Subcutaneous abdominal adipose tissue (tissue), 5 donors: ENCODE results near the gene MATN4.
"Not testable (repeated sequence)": the region's sequence is repeated elsewhere in the genome, so short reads cannot be mapped to it uniquely, and the experiment has no call there.

Source experiments
- H3K27ac ChIP-seq: one replicate; pipeline ENCODE4 v1.7.0; 2013; ENCODE audit warnings: low read depth, mild to moderate bottlenecking, inconsistent platforms, low read length, moderate library complexity
- H3K27me3 ChIP-seq, 5 donors: one replicate each; pipeline ENCODE4 v1.7.0; 2013; ENCODE audit warnings: low read length in 5 of 5, inconsistent platforms in 1 of 5; ENCODE audit not compliant: control insufficient read depth in 5 of 5, insufficient read depth in 4 of 5
- H3K36me3 ChIP-seq, 5 donors: one replicate each; pipeline ENCODE4 v1.7.0; 2013; ENCODE audit warnings: low read length in 5 of 5; ENCODE audit not compliant: control insufficient read depth in 5 of 5, insufficient read depth in 5 of 5
- H3K4me1 ChIP-seq, 5 donors: one replicate each; pipeline ENCODE4 v1.7.0; 2013; ENCODE audit warnings: low read length in 5 of 5, mild to moderate bottlenecking in 3 of 5, moderate library complexity in 1 of 5; ENCODE audit not compliant: control insufficient read depth in 5 of 5, insufficient read depth in 5 of 5
- H3K4me3 ChIP-seq, 5 donors: one replicate each; pipeline ENCODE4 v1.7.0; 2013; ENCODE audit warnings: low read length in 5 of 5, low read depth in 1 of 5
- H3K9ac ChIP-seq, 5 donors: one replicate each; pipeline ENCODE4 v1.7.0; 2013; ENCODE audit warnings: low read length in 5 of 5, mild to moderate bottlenecking in 4 of 5, moderate library complexity in 3 of 5
- H3K9me3 ChIP-seq, 5 donors: one replicate each; pipeline ENCODE4 v1.7.0; 2013; ENCODE audit warnings: low read length in 5 of 5; ENCODE audit not compliant: control insufficient read depth in 5 of 5
- donor health status: healthy.
- donor health status: healthy.
- donor health status: healthy.
- donor health status: healthy.
- donor health status: healthy.

Gene MATN4

GRCh38 chr20:45308117-45308778 is at the start of gene MATN4:
MATN4 (minus strand) TSS chr20:45308299; CDS start chr20:45305582, 2,717 bp downstream.
- H3K4me3 ChIP-seq: peak within 1 kb of the TSS in 1 of 5 donors; percentile 11
- no peaks in the 10 kb centered on the region for H3K36me3 ChIP-seq
- H3K9ac ChIP-seq: no peak within 1 kb of the TSS
- peaks cover 0 to 14% (median 12%) of the 10 kb centered on the region in 5 donors for H3K4me1 ChIP-seq
- peaks cover 13 to 65% (median 54%) of the 10 kb centered on the region in 5 donors for H3K27me3 ChIP-seq
- H3K9me3 ChIP-seq: no peaks in the 10 kb centered on the region
- H3K27ac ChIP-seq: no peak within 1 kb of the TSS

GRCh38 chr20:45355209-45356084 is 47.3 kb upstream of the MATN4 start:
- Histone ChIP-seq H3K9me3 (no peaks in the 10 kb centered on the region), H3K27ac (no peak overlapping the region), H3K27me3 (no peaks in the 10 kb centered on the region), H3K4me3 (no peak overlapping the region), H3K36me3 (no peaks in the 10 kb centered on the region), H3K4me1 (peaks cover 10 to 31% (median 25%) of the 10 kb centered on the region in 5 donors), H3K9ac (no peak overlapping the region)

GRCh38 chr20:45354423-45355208 is 46.5 kb upstream of the MATN4 start:
- H3K27me3 ChIP-seq: no peaks in the 10 kb centered on the region
- H3K27ac ChIP-seq: no peak overlapping the region
- H3K9me3 ChIP-seq: no peaks in the 10 kb centered on the region
- peaks cover 10 to 25% (median 20%) of the 10 kb centered on the region in 5 donors for H3K4me1 ChIP-seq
- no peak overlapping the region for H3K4me3 ChIP-seq
- no peaks in the 10 kb centered on the region for H3K36me3 ChIP-seq
- H3K9ac ChIP-seq: no peak overlapping the region

- no peaks in the 10 kb centered on the region for H3K36me3 ChIP-seq
- H3K27ac ChIP-seq: no peak overlapping the region
These were observed 45.6 kb upstream of the MATN4 start for GRCh38 chr20:45353746-45354145.

DNA sequence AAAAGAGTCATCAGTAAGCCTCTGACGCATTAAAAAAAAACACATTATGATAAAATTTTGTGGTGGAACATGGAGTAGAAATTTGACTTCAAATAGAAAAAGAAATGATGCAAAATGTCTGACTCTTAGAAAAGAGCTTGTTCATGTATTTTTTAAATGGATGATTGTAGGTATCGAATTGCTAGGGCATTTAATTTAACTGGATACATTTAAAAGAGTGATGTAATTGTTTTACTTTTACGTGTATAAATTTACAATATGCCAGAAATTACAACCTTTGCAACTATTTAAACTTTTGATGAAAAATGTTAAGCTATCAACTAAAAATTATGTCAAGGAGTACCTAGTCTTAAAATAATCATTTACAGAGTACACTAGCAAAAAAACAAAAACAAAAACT is 44.6 kb upstream of the MATN4 start:
- Histone ChIP-seq H3K9me3 (no peaks in the 10 kb centered on the region), H3K9ac (no peak overlapping the region), H3K4me1 (peaks cover 0 to 13% (median 7%) of the 10 kb centered on the region in 5 donors), H3K36me3 (no peaks in the 10 kb centered on the region), H3K27ac (no peak overlapping the region), H3K27me3 (no peaks in the 10 kb centered on the region), H3K4me3 (no peak overlapping the region)

More at GRCh38 chr20:45353746-45354145, 45.6 kb upstream of the MATN4 start:
- H3K4me3 ChIP-seq: no peak overlapping the region
- H3K9ac ChIP-seq: no peak overlapping the region
- H3K27me3 ChIP-seq: no peaks in the 10 kb centered on the region
- peaks cover 8 to 16% (median 12%) of the 10 kb centered on the region in 5 donors for H3K4me1 ChIP-seq
- no peaks in the 10 kb centered on the region for H3K9me3 ChIP-seq

- H3K4me1 ChIP-seq: peaks cover 0 to 30% (median 24%) of the 10 kb centered on the region in 5 donors
- not testable (repeated sequence) for H3K27me3 ChIP-seq, H3K9me3 ChIP-seq, H3K4me3 ChIP-seq, H3K9ac ChIP-seq, H3K27ac ChIP-seq, H3K36me3 ChIP-seq
These were observed 42.7 kb upstream of the MATN4 start for GRCh38 chr20:45350795-45351194.

GRCh38 chr20:45350217-45350616 is 42.1 kb upstream of the MATN4 start:
- Histone ChIP-seq H3K9ac (no peak overlapping the region), H3K9me3 (no peaks in the 10 kb centered on the region), H3K27ac (peak overlapping the region; percentile 13), H3K36me3 (no peaks in the 10 kb centered on the region), H3K27me3 (no peaks in the 10 kb centered on the region), H3K4me1 (peaks cover 2 to 36% (median 28%) of the 10 kb centered on the region in 5 donors), H3K4me3 (no peak overlapping the region)

- peaks cover 8 to 57% (median 47%) of the 10 kb centered on the region in 5 donors for H3K4me1 ChIP-seq
- H3K27me3 ChIP-seq: no peaks in the 10 kb centered on the region
- H3K9me3 ChIP-seq: no peaks in the 10 kb centered on the region
- peak within 1 kb of the TSS; percentile 73 to 90 (median 77) for H3K9ac ChIP-seq
- H3K27ac ChIP-seq: peak within 1 kb of the TSS; percentile 92
- H3K4me3 ChIP-seq: peak within 1 kb of the TSS; percentile 71 to 87 (median 79)
- H3K36me3 ChIP-seq: no peaks in the 10 kb centered on the region
These were observed 40.1 kb upstream of the MATN4 start, which contains the start of gene SDC4 for GRCh38 chr20:45347936-45348778. SDC4 (minus strand) TSS chr20:45348424; CDS start chr20:45348384, 40 bp downstream.

GRCh38 chr20:45347297-45347935 is 39.3 kb upstream of the MATN4 start:
- peaks cover 12 to 64% (median 55%) of the 10 kb centered on the region in 5 donors for H3K4me1 ChIP-seq

More at GRCh38 chr20:45347297-45347935, 39.3 kb upstream of the MATN4 start:
- Histone ChIP-seq H3K9me3 (no peaks in the 10 kb centered on the region), H3K27ac (peak overlapping the region; percentile 92), H3K36me3 (no peaks in the 10 kb centered on the region), H3K27me3 (no peaks in the 10 kb centered on the region), H3K9ac (peak overlapping the region; percentile 73 to 90 (median 77)), H3K4me3 (peak overlapping the region; percentile 71 to 87 (median 79))
